Muscle of back (tissue), 11 donors: ENCODE data around the gene INMT. TPM values are rescaled to one million over a fixed set of nuclear protein-coding genes. Genes with fewer than 3 reads are reported as not detected.

Experiments used
- DNase-seq, 3 donors: peaks; one replicate each; pipeline versions ENCODE4 v3.0.0 to v3.0.0-alpha.2; 2013
- polyA plus RNA-seq, 10 donors: library from polyadenylated mRNA; unstranded; fragments of 120-200 nt; gene quantifications; one replicate each; pipeline ENCODE4 v1.2.1, GENCODE V29; 2013; ENCODE audit not compliant: insufficient read length in 10 of 10

The INMT gene
- polyA plus RNA-seq, 10 donors = 6.3 to 11.9 (median 8.0) TPM

DNA sequence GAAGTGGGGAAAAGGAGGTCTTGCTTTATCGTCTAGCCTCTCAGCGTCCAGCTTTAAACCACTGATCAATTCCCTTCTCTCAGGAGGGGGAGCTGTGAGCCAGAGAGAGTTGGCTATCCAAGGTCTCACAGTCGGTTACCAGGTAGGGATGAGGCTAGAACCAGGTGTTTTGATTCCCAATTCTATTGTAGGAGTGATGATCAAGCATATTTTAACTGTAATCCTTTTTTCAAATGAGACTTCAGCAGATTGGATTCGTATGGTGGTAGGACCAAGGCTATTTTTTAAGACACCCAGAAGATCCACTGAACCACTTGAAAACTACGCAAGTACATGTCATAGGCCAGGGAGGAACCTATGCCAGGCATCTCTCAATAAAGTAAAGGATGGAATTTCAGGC, 27.6 kb downstream of the INMT start:
- no peak for DNase-seq

DNA sequence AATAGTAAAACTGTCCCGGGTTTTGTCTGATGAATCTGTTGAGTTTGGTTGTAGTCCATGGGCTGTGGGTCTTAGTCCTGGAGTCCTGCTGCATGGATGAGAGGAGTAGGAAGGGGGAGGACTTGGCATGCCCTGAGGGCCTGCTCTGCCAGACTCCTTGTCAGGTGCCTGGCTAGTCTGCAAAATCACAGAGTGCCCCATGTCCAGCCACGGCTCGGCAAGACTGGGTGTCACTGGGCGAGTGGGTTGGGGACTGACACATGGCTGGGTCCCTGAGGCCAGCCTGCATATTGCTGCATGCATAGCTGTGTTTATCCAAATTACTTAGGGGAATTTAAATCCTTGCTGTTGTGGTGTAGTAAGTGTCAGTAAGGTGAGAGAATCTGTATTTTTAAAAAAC, 29.0 kb downstream of the INMT start:
- DNase-seq = no peak

DNA sequence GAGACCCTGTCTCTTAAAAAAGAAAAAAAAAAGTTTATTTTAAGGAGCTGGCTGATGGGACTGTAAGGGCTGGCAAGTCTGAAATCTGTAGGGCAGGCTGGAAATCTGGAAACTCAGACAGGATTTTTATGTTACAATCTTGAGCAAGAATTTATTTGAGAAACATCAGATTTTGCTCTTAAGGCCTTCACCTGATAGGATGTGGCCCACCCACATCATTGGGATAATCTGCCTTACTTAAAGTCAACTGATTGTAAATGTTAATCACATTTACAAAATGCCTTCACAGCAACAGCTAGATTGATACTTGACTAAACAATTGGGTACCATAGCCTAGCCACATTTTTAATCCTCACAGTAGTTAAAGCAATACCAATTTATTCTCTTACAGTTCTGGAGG, 30.8 kb downstream of the INMT start:
- DNase-seq = no peak

GRCh38 chr7:30785786-30786185, 33.9 kb downstream of the INMT start:
- DNase-seq = no peak

GRCh38 chr7:30787486-30787885, 35.6 kb downstream of the INMT start:
- no peak for DNase-seq

- no peak for DNase-seq
These were observed 36.9 kb downstream of the INMT start for GRCh38 chr7:30788640-30789333.

- no peak for DNase-seq
These were observed 37.4 kb downstream of the INMT start for GRCh38 chr7:30789334-30789711.

DNA sequence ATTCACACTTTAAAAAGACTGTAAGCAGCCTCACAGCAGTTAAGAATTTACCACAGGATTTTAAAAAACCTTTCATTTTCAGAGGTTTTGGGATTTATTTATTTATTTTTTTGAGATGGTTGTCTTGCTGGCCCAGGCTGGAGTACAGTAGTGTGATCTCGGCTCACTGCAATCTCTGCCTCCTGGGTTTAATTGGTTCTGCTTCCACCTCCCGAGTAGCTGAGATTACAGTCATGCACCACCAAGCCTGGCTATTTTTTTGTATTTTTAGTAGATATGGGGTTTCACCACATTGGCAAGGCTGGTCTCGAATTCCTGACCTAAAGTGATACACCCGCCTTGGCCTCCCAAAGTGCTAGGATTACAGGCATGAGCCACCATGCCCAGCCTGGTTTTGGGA, 38.4 kb downstream of the INMT start:
- DNase-seq = no peak

- DNase-seq = no peak
These were observed 39.2 kb downstream of the INMT start for GRCh38 chr7:30791114-30791513.

DNA sequence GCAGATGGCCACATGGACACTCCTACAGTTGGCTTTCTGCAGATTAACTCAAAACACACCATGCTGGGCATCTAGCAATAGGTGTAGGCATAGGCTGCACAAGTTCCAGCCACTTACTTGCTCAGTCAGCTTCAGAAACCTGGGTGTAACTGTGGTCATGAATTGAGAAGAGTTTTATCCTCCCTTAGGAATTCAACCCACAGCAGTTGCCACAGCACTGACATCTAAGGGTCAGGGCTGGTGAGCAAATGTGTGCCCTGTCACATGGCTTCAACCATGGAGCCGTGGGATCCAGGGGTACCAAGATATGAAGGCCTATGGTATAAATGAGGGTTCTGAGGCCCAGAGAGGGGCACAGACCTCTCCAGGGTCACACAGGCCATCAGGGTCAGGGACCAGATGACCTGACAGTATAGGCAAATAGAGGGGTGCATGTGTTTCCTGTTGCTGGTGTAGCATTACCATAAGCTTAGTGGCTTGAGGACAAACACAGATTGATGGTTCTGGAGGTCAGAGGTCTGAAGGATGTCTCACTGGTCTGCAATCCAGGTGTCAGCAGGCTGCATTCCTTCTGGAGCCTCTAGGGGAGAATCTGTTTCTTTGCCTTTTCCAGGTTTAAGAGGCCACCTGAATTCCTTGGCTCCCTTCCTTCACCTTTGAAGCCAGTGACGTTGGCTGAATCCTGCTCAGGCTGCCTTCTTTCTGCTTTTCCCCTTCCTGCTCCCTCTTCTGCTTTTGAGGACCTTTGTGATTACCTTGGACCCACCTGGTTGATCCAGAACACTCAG, 43.4 kb downstream of the INMT start:
- no peak for DNase-seq

DNA sequence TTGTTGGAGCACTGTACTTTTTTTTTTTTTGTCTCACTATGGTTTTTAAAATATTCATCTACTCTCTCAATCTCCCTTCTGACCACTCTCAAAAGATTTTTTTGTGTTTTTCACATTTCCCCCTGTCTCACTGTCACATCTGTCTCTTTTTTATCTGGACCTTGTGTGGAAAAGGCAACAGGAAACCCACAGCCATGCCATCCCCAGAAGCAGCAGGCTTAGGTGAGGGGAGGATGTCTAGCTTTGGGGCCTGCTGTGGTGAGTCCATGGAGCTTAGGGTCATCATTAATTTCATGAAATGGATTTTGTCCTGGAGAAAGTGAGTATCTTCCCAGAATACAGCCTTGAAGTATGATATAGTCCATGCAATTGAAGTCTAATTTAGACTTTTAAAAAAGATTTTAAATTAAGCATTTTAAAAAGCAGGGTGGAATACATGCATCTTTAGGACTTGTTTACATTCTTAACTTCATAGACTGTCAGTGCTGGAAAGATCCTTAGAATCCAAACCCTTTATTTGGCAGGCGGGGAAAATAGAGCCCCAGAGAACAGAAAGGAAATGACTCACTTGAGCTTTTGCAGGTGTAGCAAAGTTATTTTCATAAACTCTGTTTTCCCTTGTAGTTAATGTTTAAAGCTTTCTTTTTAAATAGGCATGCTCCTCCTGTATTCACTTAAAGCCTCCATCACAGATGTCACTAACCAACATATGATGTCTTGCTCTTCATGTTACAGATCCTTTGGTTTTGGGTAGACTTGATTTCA, 44.4 kb downstream of the INMT start:
- peak; percentile 76 to 89 (median 78) for DNase-seq

DNA sequence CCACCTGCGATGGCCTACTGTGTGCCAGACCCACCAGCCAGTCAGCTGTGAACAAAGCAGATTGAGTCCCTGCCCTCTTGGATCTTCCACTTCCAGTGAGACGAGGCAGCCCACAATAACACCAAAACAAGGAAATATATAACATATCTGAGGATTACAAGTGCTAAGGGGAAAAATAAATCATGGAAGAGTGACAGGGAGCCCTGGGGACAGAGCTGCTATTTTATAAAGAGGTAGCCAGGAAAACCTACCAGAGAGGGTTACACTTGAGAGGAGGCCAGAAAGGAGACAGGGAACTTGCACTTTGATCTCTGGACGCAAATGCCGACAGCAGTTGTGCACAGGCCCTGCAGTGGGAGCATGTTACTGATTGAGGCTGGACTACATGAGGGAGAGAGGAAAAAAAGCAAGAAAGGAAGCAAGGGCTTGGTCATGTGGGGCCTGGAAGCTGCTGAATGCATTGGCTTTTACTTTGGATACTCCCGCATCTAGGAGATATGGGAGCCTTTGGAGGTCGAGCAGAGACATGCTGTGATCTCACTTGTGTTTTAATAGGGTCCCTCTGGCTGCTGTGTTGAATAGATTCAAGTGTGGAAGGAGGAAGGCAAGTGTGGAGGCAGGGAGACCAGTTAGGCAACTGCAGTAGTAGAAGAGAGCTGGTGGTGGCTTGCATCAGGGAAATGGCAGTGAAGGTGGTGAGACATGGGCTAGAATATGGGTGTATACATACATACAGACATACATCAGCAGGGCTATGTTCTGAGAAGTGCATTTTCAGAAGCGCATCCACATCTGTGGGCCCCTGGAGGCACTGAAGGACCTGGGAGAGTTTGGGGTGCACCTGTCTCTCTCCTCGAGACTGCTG, 45.5 kb downstream of the INMT start:
- peak in 1 of 3 donors; percentile 67 for DNase-seq

GRCh38 chr7:30799206-30799975, 47.5 kb downstream of the INMT start:
- DNase-seq = peak in 1 of 3 donors; percentile 84

DNA sequence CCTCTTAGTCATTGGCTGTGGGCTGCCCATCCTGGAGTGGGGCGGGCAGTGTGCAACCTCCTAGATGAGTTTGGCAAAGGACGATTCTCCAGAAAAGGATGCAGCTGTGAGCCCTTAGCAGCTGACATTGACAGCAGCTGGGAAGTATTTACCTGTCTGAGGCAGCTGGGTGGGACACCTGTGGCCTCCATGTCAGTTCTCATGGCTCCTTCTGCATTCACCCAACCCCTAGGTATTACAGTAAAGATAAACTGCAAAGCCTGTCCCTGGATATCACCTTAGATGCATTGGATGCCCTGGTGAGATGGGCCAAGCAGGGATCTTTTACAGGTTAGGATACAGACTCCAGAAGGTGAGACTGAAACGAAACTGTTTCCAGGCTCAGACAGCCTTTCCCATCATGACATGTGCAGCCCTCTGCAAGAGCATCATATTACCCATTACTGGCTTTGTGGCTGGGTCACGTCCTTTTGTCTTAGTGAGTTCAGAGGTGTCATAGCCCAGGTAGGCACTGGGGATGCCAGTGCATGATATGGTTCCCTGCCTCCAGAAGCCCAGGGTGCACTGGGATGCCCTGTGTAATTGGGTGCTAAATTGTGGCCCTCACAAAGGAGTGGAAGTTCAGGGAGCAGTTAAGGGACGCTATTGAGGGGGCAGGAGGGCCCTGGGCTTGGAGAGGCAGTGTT, 48.2 kb downstream of the INMT start:
- no peak for DNase-seq

DNA sequence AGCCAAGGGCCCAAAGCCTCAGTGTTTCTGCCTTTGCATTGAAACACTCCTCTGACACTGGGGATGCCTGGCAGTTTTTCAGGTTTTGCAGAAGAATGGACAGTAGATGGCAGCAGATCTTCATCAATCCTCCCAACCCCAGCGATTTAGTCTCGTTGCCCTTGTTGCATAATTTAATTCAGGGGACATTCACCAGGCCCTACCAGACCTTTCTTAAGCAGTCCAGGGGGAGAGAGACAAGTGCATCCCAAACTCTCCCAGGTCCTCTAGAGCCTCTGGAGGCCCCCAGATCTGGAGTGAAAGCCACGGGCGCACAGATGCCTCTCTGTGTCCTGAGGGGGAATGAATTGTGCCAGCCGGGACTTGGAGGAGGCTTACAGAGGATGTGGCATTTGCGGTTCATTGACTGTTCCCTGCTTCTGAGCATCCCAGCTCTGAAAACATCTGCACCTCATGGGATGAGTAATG, 48.9 kb downstream of the INMT start:
- DNase-seq = peak; percentile 79 to 91 (median 88)

GRCh38 chr7:30802812-30803211, 50.9 kb downstream of the INMT start:
- DNase-seq = no peak

DNA sequence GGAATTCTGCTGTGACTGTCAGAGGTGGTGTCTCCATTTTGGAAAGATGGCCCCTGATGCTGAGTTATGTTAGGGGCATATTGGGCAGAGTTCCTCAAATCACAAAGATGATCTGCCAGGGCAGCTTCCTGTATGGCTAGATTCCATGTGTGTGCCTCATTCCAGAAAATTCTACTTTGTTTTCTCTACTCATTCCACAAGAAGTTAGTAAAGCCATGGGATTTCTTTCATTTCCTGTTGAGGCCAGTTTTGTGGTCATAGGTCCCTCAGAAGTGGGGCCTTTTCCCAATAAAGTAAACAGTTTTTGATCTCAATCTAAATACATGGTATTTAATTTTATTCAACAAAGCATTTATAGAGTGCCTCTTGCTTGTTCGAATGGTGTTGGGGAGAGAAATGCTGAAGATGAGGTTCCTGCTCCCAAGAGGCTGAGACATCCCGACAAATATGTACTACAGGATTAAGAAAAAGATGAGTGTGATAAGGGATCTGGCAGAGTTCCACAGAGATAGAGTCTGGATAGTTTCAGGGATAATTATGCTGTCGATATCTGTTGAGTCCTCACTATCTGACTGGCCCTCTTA, 52.2 kb downstream of the INMT start:
- peak in 1 of 3 donors; percentile 81 for DNase-seq

- no peak for DNase-seq
These were observed 53.3 kb downstream of the INMT start for GRCh38 chr7:30805081-30805691.

DNA sequence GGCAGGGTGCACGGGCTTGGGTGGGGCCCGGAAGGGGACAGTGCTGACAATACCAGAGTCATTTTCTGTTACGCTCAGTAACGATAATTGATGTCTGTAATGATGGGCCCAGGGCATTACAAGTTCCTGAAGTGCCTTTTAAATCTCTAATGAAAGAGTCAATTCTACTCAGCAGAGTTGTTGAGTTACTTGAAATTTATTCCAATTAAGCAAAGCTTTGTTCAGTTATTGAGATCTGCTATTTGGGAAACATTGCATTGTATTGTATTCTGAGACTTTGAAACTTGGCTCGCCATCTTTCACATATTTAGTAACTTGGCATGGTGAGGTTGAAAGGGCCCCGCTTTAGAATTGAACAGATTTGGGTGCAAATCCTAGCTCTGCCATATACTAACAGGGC, 54.0 kb downstream of the INMT start:
- no peak for DNase-seq
